ENCODE data around the gene UCK2.

UCK2 gene

GRCh38 chr1:165915480-165915879 lies 88.1 kb downstream of the UCK2 start:
- Mint-ChIP-seq H3K27me3 (no peaks in the 10 kb centered on the region), H3K4me3 (no peak overlapping the region), H3K4me1 (peaks cover 2% of the 10 kb centered on the region), H3K36me3 (no peaks in the 10 kb centered on the region), H3K27ac (no peak overlapping the region), H3K9me3 (no peaks in the 10 kb centered on the region)
- DNase-seq (ENCODE audit: low spot score in 2 of 2) (no peak), ATAC-seq (ENCODE audit: low read depth) (no peak)

- H3K4me3 Mint-ChIP-seq: no peak overlapping the region
- no peak for ATAC-seq (ENCODE audit: low read depth)
Observed at GRCh38 chr1:165915932-165916348, 88.5 kb downstream of the UCK2 start.

GRCh38 chr1:165917166-165917565 lies 89.8 kb downstream of the UCK2 start:
- Mint-ChIP-seq H3K9me3 (no peaks in the 10 kb centered on the region), H3K4me1 (peaks cover 2% of the 10 kb centered on the region), H3K4me3 (no peak overlapping the region), H3K27ac (no peak overlapping the region), H3K36me3 (no peaks in the 10 kb centered on the region), H3K27me3 (no peaks in the 10 kb centered on the region)
- ATAC-seq (ENCODE audit: low read depth) (no peak), DNase-seq (ENCODE audit: low spot score in 2 of 2) (no peak)

More at GRCh38 chr1:165915932-165916348, 88.5 kb downstream of the UCK2 start:
- no peaks in the 10 kb centered on the region for H3K36me3 Mint-ChIP-seq
- peaks cover 2% of the 10 kb centered on the region for H3K4me1 Mint-ChIP-seq
- H3K9me3 Mint-ChIP-seq: no peaks in the 10 kb centered on the region
- no peak for DNase-seq (ENCODE audit: low spot score in 2 of 2)
- H3K27ac Mint-ChIP-seq: no peak overlapping the region
- no peaks in the 10 kb centered on the region for H3K27me3 Mint-ChIP-seq

GRCh38 chr1:165924117-165924516 lies 96.7 kb downstream of the UCK2 start:
- Mint-ChIP-seq H3K9me3 (no peaks in the 10 kb centered on the region), H3K36me3 (no peaks in the 10 kb centered on the region), H3K27me3 (no peaks in the 10 kb centered on the region), H3K27ac (no peak overlapping the region), H3K4me1 (peaks cover 6% of the 10 kb centered on the region), H3K4me3 (no peak overlapping the region)
- ATAC-seq (ENCODE audit: low read depth): no peak
- no peak for DNase-seq (ENCODE audit: low spot score in 2 of 2)

GRCh38 chr1:165925498-165926079 lies 98.2 kb downstream of the UCK2 start:
- H3K27me3 Mint-ChIP-seq: peaks cover 1% of the 10 kb centered on the region
- no peaks in the 10 kb centered on the region for H3K9me3 Mint-ChIP-seq
- no peak for DNase-seq (ENCODE audit: low spot score in 2 of 2)
- H3K27ac Mint-ChIP-seq: no peak overlapping the region
- no peaks in the 10 kb centered on the region for H3K36me3 Mint-ChIP-seq
- ATAC-seq (ENCODE audit: low read depth): no peak
- H3K4me1 Mint-ChIP-seq: peaks cover 6% of the 10 kb centered on the region
- H3K4me3 Mint-ChIP-seq: no peak overlapping the region

- H3K27me3 Mint-ChIP-seq: peaks cover 4% of the 10 kb centered on the region
- no peaks in the 10 kb centered on the region for H3K36me3 Mint-ChIP-seq
- H3K4me3 Mint-ChIP-seq: no peak overlapping the region
- H3K4me1 Mint-ChIP-seq: peaks cover 6% of the 10 kb centered on the region
- no peak overlapping the region for H3K27ac Mint-ChIP-seq
- ATAC-seq (ENCODE audit: low read depth) (peak; percentile 37), DNase-seq (ENCODE audit: low spot score in 2 of 2) (no peak)
- no peaks in the 10 kb centered on the region for H3K9me3 Mint-ChIP-seq
Observed at GRCh38 chr1:165927169-165927568, 99.8 kb downstream of the UCK2 start.

GRCh38 chr1:165928075-165928731 lies 100.8 kb downstream of the UCK2 start:
- Mint-ChIP-seq H3K27ac (no peak overlapping the region), H3K9me3 (no peaks in the 10 kb centered on the region), H3K4me3 (no peak overlapping the region), H3K4me1 (peaks cover 6% of the 10 kb centered on the region), H3K27me3 (peaks cover 5% of the 10 kb centered on the region), H3K36me3 (no peaks in the 10 kb centered on the region)
- peak; percentile 70 for ATAC-seq (ENCODE audit: low read depth)
- DNase-seq (ENCODE audit: low spot score in 2 of 2): peak; percentile 31 to 32

- H3K27ac Mint-ChIP-seq: no peak overlapping the region
- no peaks in the 10 kb centered on the region for H3K9me3 Mint-ChIP-seq
- DNase-seq (ENCODE audit: low spot score in 2 of 2) (no peak), ATAC-seq (ENCODE audit: low read depth) (no peak)
- H3K4me3 Mint-ChIP-seq: no peak overlapping the region
- peaks cover 4% of the 10 kb centered on the region for H3K4me1 Mint-ChIP-seq
- peaks cover 8% of the 10 kb centered on the region for H3K27me3 Mint-ChIP-seq
- H3K36me3 Mint-ChIP-seq: no peaks in the 10 kb centered on the region
Observed at GRCh38 chr1:165930961-165931360, 103.5 kb downstream of the UCK2 start.

GRCh38 chr1:165933446-165934170 lies 106.2 kb downstream of the UCK2 start:
- Mint-ChIP-seq H3K9me3 (no peaks in the 10 kb centered on the region), H3K27ac (no peak overlapping the region), H3K27me3 (peaks cover 8% of the 10 kb centered on the region), H3K4me3 (no peak overlapping the region), H3K36me3 (no peaks in the 10 kb centered on the region), H3K4me1 (no peaks in the 10 kb centered on the region)
- DNase-seq (ENCODE audit: low spot score in 2 of 2): no peak
- no peak for ATAC-seq (ENCODE audit: low read depth)

GRCh38 chr1:165936542-165936941 lies 109.1 kb downstream of the UCK2 start:
- H3K27ac Mint-ChIP-seq: no peak overlapping the region
- no peak for DNase-seq (ENCODE audit: low spot score in 2 of 2)
- H3K36me3 Mint-ChIP-seq: no peaks in the 10 kb centered on the region
- ATAC-seq (ENCODE audit: low read depth): no peak
- peaks cover 8% of the 10 kb centered on the region for H3K27me3 Mint-ChIP-seq
- H3K4me1 Mint-ChIP-seq: no peaks in the 10 kb centered on the region
- H3K4me3 Mint-ChIP-seq: no peak overlapping the region
- no peaks in the 10 kb centered on the region for H3K9me3 Mint-ChIP-seq

- H3K4me3 Mint-ChIP-seq: no peak overlapping the region
Observed at GRCh38 chr1:165937829-165938228, 110.4 kb downstream of the UCK2 start.

GRCh38 chr1:165938844-165939243 lies 111.4 kb downstream of the UCK2 start:
- Mint-ChIP-seq H3K36me3 (no peaks in the 10 kb centered on the region), H3K9me3 (no peaks in the 10 kb centered on the region), H3K4me3 (no peak overlapping the region), H3K27me3 (peaks cover 6% of the 10 kb centered on the region), H3K27ac (no peak overlapping the region), H3K4me1 (no peaks in the 10 kb centered on the region)
- DNase-seq (ENCODE audit: low spot score in 2 of 2): no peak
- no peak for ATAC-seq (ENCODE audit: low read depth)

More at GRCh38 chr1:165937829-165938228, 110.4 kb downstream of the UCK2 start:
- Mint-ChIP-seq H3K27me3 (peaks cover 9% of the 10 kb centered on the region), H3K36me3 (no peaks in the 10 kb centered on the region), H3K27ac (no peak overlapping the region), H3K4me1 (no peaks in the 10 kb centered on the region), H3K9me3 (no peaks in the 10 kb centered on the region)
- ATAC-seq (ENCODE audit: low read depth): no peak
- DNase-seq (ENCODE audit: low spot score in 2 of 2): no peak

- no peaks in the 10 kb centered on the region for H3K36me3 Mint-ChIP-seq
- no peak overlapping the region for H3K4me3 Mint-ChIP-seq
- no peaks in the 10 kb centered on the region for H3K9me3 Mint-ChIP-seq
- H3K27me3 Mint-ChIP-seq: peaks cover 6% of the 10 kb centered on the region
- no peaks in the 10 kb centered on the region for H3K4me1 Mint-ChIP-seq
- no peak for ATAC-seq (ENCODE audit: low read depth)
- H3K27ac Mint-ChIP-seq: no peak overlapping the region
- DNase-seq (ENCODE audit: low spot score in 2 of 2): no peak
Observed at GRCh38 chr1:165941531-165941930, 114.1 kb downstream of the UCK2 start.

GRCh38 chr1:165942062-165942461 lies 114.6 kb downstream of the UCK2 start:
- DNase-seq (ENCODE audit: low spot score in 2 of 2) (no peak), ATAC-seq (ENCODE audit: low read depth) (no peak)
- no peaks in the 10 kb centered on the region for H3K36me3 Mint-ChIP-seq
- H3K4me3 Mint-ChIP-seq: no peak overlapping the region
- no peaks in the 10 kb centered on the region for H3K9me3 Mint-ChIP-seq
- peaks cover 6% of the 10 kb centered on the region for H3K27me3 Mint-ChIP-seq
- no peak overlapping the region for H3K27ac Mint-ChIP-seq
- no peaks in the 10 kb centered on the region for H3K4me1 Mint-ChIP-seq
